ENCODE data around the gene UBXN7. TPM values are rescaled to one million over a fixed set of nuclear protein-coding genes. Genes with fewer than 3 reads are reported as not detected.
"Not testable (repeated sequence)": the region's sequence is repeated elsewhere in the genome, so short reads cannot be mapped to it uniquely, and the experiment has no call there.

Gene UBXN7
- 65.5 and 70.8 TPM in 2 replicates for total RNA-seq

GRCh38 chr3:196432137-196432879 is at the start of gene UBXN7:
Gene UBXN7, minus strand, starts transcription at chr3:196432427. Its CDS starts 28 bp downstream, at chr3:196432399.
- peak; percentile 98 for DNase-seq
- Mint-ChIP-seq H3K4me3 (peak within 1 kb of the TSS; percentile 85), H3K9me3 (no peaks in the 10 kb centered on the region), H3K27ac (peak within 1 kb of the TSS; percentile 97), H3K36me3 (ENCODE audit: low read depth) (peaks cover 12% of the 10 kb centered on the region), H3K4me1 (peaks cover 20% of the 10 kb centered on the region), H3K27me3 (no peaks in the 10 kb centered on the region)
- intact Hi-C loops (cut with micrococcal nuclease): loop anchor here (1.0 to 5.0 kb wide), 5 partner anchors 18 to 990 kb away; partner anchors contain the start of genes ACAP2, FBXO45 and WDR53

GRCh38 chr3:196477678-196478077 is 45.5 kb upstream of the UBXN7 start:
- intact Hi-C loops (cut with micrococcal nuclease): no loop called here
- H3K36me3 Mint-ChIP-seq (ENCODE audit: low read depth): peaks cover 50% of the 10 kb centered on the region
- DNase-seq: no peak
- H3K4me3 Mint-ChIP-seq: no peak overlapping the region
- no peak overlapping the region for H3K27ac Mint-ChIP-seq
- H3K4me1 Mint-ChIP-seq: no peaks in the 10 kb centered on the region
- no peaks in the 10 kb centered on the region for H3K9me3 Mint-ChIP-seq
- H3K27me3 Mint-ChIP-seq: no peaks in the 10 kb centered on the region

- no peak for DNase-seq
- Mint-ChIP-seq H3K4me1 (peaks cover 8% of the 10 kb centered on the region), H3K9me3 (no peaks in the 10 kb centered on the region), H3K4me3 (no peak overlapping the region), H3K27me3 (no peaks in the 10 kb centered on the region), H3K36me3 (ENCODE audit: low read depth) (peaks cover 52% of the 10 kb centered on the region), H3K27ac (no peak overlapping the region)
- intact Hi-C loops (cut with micrococcal nuclease): no loop called here
These were observed 40.1 kb upstream of the UBXN7 start for GRCh38 chr3:196472286-196472685.

- H3K27me3 Mint-ChIP-seq: no peaks in the 10 kb centered on the region
- intact Hi-C loops (cut with micrococcal nuclease): no loop called here
- no peaks in the 10 kb centered on the region for H3K9me3 Mint-ChIP-seq
- H3K27ac Mint-ChIP-seq: no peak overlapping the region
- no peak for DNase-seq
- peaks cover 45% of the 10 kb centered on the region for H3K36me3 Mint-ChIP-seq (ENCODE audit: low read depth)
- peaks cover 8% of the 10 kb centered on the region for H3K4me1 Mint-ChIP-seq
- no peak overlapping the region for H3K4me3 Mint-ChIP-seq
These were observed 39.3 kb upstream of the UBXN7 start for GRCh38 chr3:196471551-196471950.

- H3K27me3 Mint-ChIP-seq; H3K4me3 Mint-ChIP-seq; H3K4me1 Mint-ChIP-seq; H3K27ac Mint-ChIP-seq; DNase-seq; H3K9me3 Mint-ChIP-seq; intact Hi-C loops (cut with micrococcal nuclease): not testable (repeated sequence)
- H3K36me3 Mint-ChIP-seq (ENCODE audit: low read depth): peaks cover 46% of the 10 kb centered on the region
These were observed 38.0 kb upstream of the UBXN7 start for GRCh38 chr3:196470182-196470581.

- intact Hi-C loops (cut with micrococcal nuclease): no loop called here
- DNase-seq: no peak
- Mint-ChIP-seq H3K36me3 (ENCODE audit: low read depth) (peaks cover 41% of the 10 kb centered on the region), H3K27ac (no peak overlapping the region), H3K27me3 (no peaks in the 10 kb centered on the region), H3K9me3 (peaks cover 22% of the 10 kb centered on the region), H3K4me1 (peaks cover 10% of the 10 kb centered on the region), H3K4me3 (no peak overlapping the region)
These were observed 31.6 kb upstream of the UBXN7 start for GRCh38 chr3:196463804-196464203.

GRCh38 chr3:196463478-196463756 is 31.2 kb upstream of the UBXN7 start:
- peaks cover 10% of the 10 kb centered on the region for H3K4me1 Mint-ChIP-seq
- peaks cover 38% of the 10 kb centered on the region for H3K36me3 Mint-ChIP-seq (ENCODE audit: low read depth)
- intact Hi-C loops (cut with micrococcal nuclease): no loop called here
- H3K9me3 Mint-ChIP-seq: peaks cover 22% of the 10 kb centered on the region
- H3K27ac Mint-ChIP-seq: no peak overlapping the region
- DNase-seq: no peak
- no peaks in the 10 kb centered on the region for H3K27me3 Mint-ChIP-seq
- H3K4me3 Mint-ChIP-seq: no peak overlapping the region

- Mint-ChIP-seq H3K9me3 (peaks cover 22% of the 10 kb centered on the region), H3K4me1 (peaks cover 12% of the 10 kb centered on the region), H3K36me3 (ENCODE audit: low read depth) (peaks cover 36% of the 10 kb centered on the region)
- H3K27ac Mint-ChIP-seq; DNase-seq; intact Hi-C loops (cut with micrococcal nuclease); H3K4me3 Mint-ChIP-seq; H3K27me3 Mint-ChIP-seq: not testable (repeated sequence)
These were observed 30.7 kb upstream of the UBXN7 start for GRCh38 chr3:196462680-196463477.

GRCh38 chr3:196458063-196458462 is 25.8 kb upstream of the UBXN7 start:
- H3K27ac Mint-ChIP-seq: no peak overlapping the region

GRCh38 chr3:196457470-196457869 is 25.2 kb upstream of the UBXN7 start:
- intact Hi-C loops (cut with micrococcal nuclease); H3K27me3 Mint-ChIP-seq; H3K4me3 Mint-ChIP-seq; H3K27ac Mint-ChIP-seq; DNase-seq: not testable (repeated sequence)
- peaks cover 15% of the 10 kb centered on the region for H3K4me1 Mint-ChIP-seq
- peaks cover 12% of the 10 kb centered on the region for H3K9me3 Mint-ChIP-seq
- peaks cover 12% of the 10 kb centered on the region for H3K36me3 Mint-ChIP-seq (ENCODE audit: low read depth)

More at GRCh38 chr3:196458063-196458462, 25.8 kb upstream of the UBXN7 start:
- Mint-ChIP-seq H3K4me3 (no peak overlapping the region), H3K36me3 (ENCODE audit: low read depth) (peaks cover 18% of the 10 kb centered on the region), H3K27me3 (no peaks in the 10 kb centered on the region), H3K9me3 (peaks cover 17% of the 10 kb centered on the region), H3K4me1 (peaks cover 15% of the 10 kb centered on the region)
- intact Hi-C loops (cut with micrococcal nuclease): no loop called here
- DNase-seq: no peak

GRCh38 chr3:196454935-196455334 is 22.7 kb upstream of the UBXN7 start:
- no peaks in the 10 kb centered on the region for H3K9me3 Mint-ChIP-seq
- intact Hi-C loops (cut with micrococcal nuclease): no loop called here
- no peaks in the 10 kb centered on the region for H3K27me3 Mint-ChIP-seq
- peaks cover 5% of the 10 kb centered on the region for H3K4me1 Mint-ChIP-seq
- H3K4me3 Mint-ChIP-seq: no peak overlapping the region
- no peaks in the 10 kb centered on the region for H3K36me3 Mint-ChIP-seq (ENCODE audit: low read depth)
- H3K27ac Mint-ChIP-seq: no peak overlapping the region
- DNase-seq: no peak

GRCh38 chr3:196445391-196445790 is 13.2 kb upstream of the UBXN7 start:
- H3K27me3 Mint-ChIP-seq; DNase-seq; H3K36me3 Mint-ChIP-seq (ENCODE audit: low read depth); H3K27ac Mint-ChIP-seq; H3K4me3 Mint-ChIP-seq; H3K9me3 Mint-ChIP-seq; intact Hi-C loops (cut with micrococcal nuclease): not testable (repeated sequence)
- H3K4me1 Mint-ChIP-seq: peaks cover 11% of the 10 kb centered on the region

- Mint-ChIP-seq H3K36me3 (ENCODE audit: low read depth) (no peaks in the 10 kb centered on the region), H3K4me1 (peaks cover 11% of the 10 kb centered on the region), H3K9me3 (no peaks in the 10 kb centered on the region), H3K4me3 (no peak overlapping the region), H3K27ac (no peak overlapping the region), H3K27me3 (no peaks in the 10 kb centered on the region)
- no peak for DNase-seq
- intact Hi-C loops (cut with micrococcal nuclease): no loop called here
These were observed 12.3 kb upstream of the UBXN7 start for GRCh38 chr3:196444500-196444894.

GRCh38 chr3:196440696-196441095 is 8.5 kb upstream of the UBXN7 start:
- no peak overlapping the region for H3K27ac Mint-ChIP-seq
- no peaks in the 10 kb centered on the region for H3K9me3 Mint-ChIP-seq

More at GRCh38 chr3:196440696-196441095, 8.5 kb upstream of the UBXN7 start:
- H3K4me1 Mint-ChIP-seq: peaks cover 11% of the 10 kb centered on the region
- no peaks in the 10 kb centered on the region for H3K36me3 Mint-ChIP-seq (ENCODE audit: low read depth)
- no peaks in the 10 kb centered on the region for H3K27me3 Mint-ChIP-seq
- no peak overlapping the region for H3K4me3 Mint-ChIP-seq
- DNase-seq: no peak
- intact Hi-C loops (cut with micrococcal nuclease): no loop called here
